Spinal cord (tissue), 10 donors: ENCODE measurements around the gene NOS3. TPM values are rescaled to one million over a fixed set of nuclear protein-coding genes. Genes with fewer than 3 reads are reported as not detected.

Experiments
- DNase-seq, 6 donors: peaks; one replicate each; pipeline versions ENCODE4 v3.0.0 to v3.0.0-alpha.2; 2013 to 2015; ENCODE audit warnings: low spot score in 6 of 6, low read depth in 4 of 6
- H3K27ac ChIP-seq: one replicate; pipeline ENCODE4 v1.5.1; 2013; ENCODE audit warnings: low read depth, low read length, control low read depth
- H3K27me3 ChIP-seq: one replicate; pipeline ENCODE4 v1.6.1; 2013; ENCODE audit warnings: low read length; ENCODE audit not compliant: control insufficient read depth, insufficient read depth
- H3K36me3 ChIP-seq: one replicate; pipeline ENCODE4 v1.6.1; 2013; ENCODE audit warnings: low read length; ENCODE audit not compliant: control insufficient read depth, insufficient read depth
- H3K4me1 ChIP-seq: one replicate; pipeline ENCODE4 v1.6.1; 2013; ENCODE audit warnings: low read length; ENCODE audit not compliant: control insufficient read depth, insufficient read depth
- H3K4me3 ChIP-seq: one replicate; pipeline ENCODE4 v1.5.1; 2013; ENCODE audit warnings: low read depth, low read length, control low read depth
- H3K9me3 ChIP-seq: one replicate; pipeline ENCODE4 v1.6.1; 2013; ENCODE audit warnings: low read length; ENCODE audit not compliant: control insufficient read depth, insufficient read depth
- WGBS: methylation state at CpG from one replicate; pipeline ENCODE4 v1.1.5; 2013; ENCODE audit warnings: missing lambda C conversion rate; ENCODE audit not compliant: insufficient coverage; 5-methylcytosine and 5-hydroxymethylcytosine counted together
- polyA plus RNA-seq, 2 donors: library from polyadenylated mRNA; unstranded; fragments of 120-200 nt; gene quantifications; one replicate each; pipeline ENCODE4 v1.2.1, GENCODE V29; 2013; ENCODE audit not compliant: insufficient read length in 2 of 2
- total RNA-seq, 2 donors: library from RNA; depleted of rRNA in 1 of 2; stranded (reverse); fragments of 120-200 nt in 1 of 2; fragments of >200 nt in 1 of 2; gene quantifications; one replicate each; pipeline versions ENCODE4 v1.2.3 to v1.2.4, GENCODE V29; 2013 to 2014
- donor health status: healthy.

The NOS3 gene
- total and polyA plus RNA-seq, 4 donors = 2.4 to 13.4 (median 9.3) TPM

- Histone ChIP-seq H3K27ac (peak overlapping the region; percentile 61), H3K27me3 (peaks cover 18% of the 10 kb centered on the region), H3K9me3 (no peaks in the 10 kb centered on the region), H3K4me1 (peaks cover 56% of the 10 kb centered on the region), H3K36me3 (peaks cover 9% of the 10 kb centered on the region), H3K4me3 (peak overlapping the region; percentile 40)
- peak in 5 of 6 donors; percentile 76 to 98 (median 90) for DNase-seq
- WGBS = 3% methylated on average over 52 of the region's 55 CpGs
Observed at GRCh38 chr7:151013733-151014497, 23.1 kb downstream of the NOS3 start.

- Histone ChIP-seq H3K4me3 (no peak overlapping the region), H3K27ac (no peak overlapping the region), H3K4me1 (peaks cover 57% of the 10 kb centered on the region), H3K36me3 (peaks cover 8% of the 10 kb centered on the region), H3K9me3 (no peaks in the 10 kb centered on the region), H3K27me3 (peaks cover 28% of the 10 kb centered on the region)
- WGBS = 78% methylated on average over 8 of the region's 8 CpGs
- no peak for DNase-seq
Observed at GRCh38 chr7:151014950-151015349, 24.1 kb downstream of the NOS3 start.

- no peak overlapping the region for H3K27ac ChIP-seq
- DNase-seq = no peak
- no peak overlapping the region for H3K4me3 ChIP-seq
- 100% methylated on average over 4 of the region's 5 CpGs for WGBS
- peaks cover 7% of the 10 kb centered on the region for H3K36me3 ChIP-seq
- H3K27me3 ChIP-seq = peaks cover 38% of the 10 kb centered on the region
- peaks cover 52% of the 10 kb centered on the region for H3K4me1 ChIP-seq
- H3K9me3 ChIP-seq = no peaks in the 10 kb centered on the region
Observed at GRCh38 chr7:151015967-151016366, 25.1 kb downstream of the NOS3 start.

GRCh38 chr7:151016505-151016904, 25.7 kb downstream of the NOS3 start:
- Histone ChIP-seq H3K9me3 (no peaks in the 10 kb centered on the region), H3K36me3 (peaks cover 7% of the 10 kb centered on the region), H3K4me3 (no peak overlapping the region), H3K4me1 (peaks cover 52% of the 10 kb centered on the region), H3K27ac (no peak overlapping the region), H3K27me3 (peaks cover 38% of the 10 kb centered on the region)
- WGBS = 89% methylated on average over 7 of the region's 8 CpGs
- no peak for DNase-seq

- DNase-seq = no peak
- Histone ChIP-seq H3K36me3 (peaks cover 7% of the 10 kb centered on the region), H3K9me3 (no peaks in the 10 kb centered on the region), H3K27me3 (peaks cover 38% of the 10 kb centered on the region), H3K4me3 (no peak overlapping the region), H3K27ac (no peak overlapping the region), H3K4me1 (peaks cover 52% of the 10 kb centered on the region)
- 81% methylated on average over 15 of the region's 15 CpGs for WGBS
Observed at GRCh38 chr7:151016942-151017341, 26.1 kb downstream of the NOS3 start.

- Histone ChIP-seq H3K27ac (no peak overlapping the region), H3K9me3 (no peaks in the 10 kb centered on the region), H3K27me3 (peaks cover 35% of the 10 kb centered on the region), H3K4me3 (peak overlapping the region; percentile 31), H3K36me3 (peaks cover 3% of the 10 kb centered on the region), H3K4me1 (peaks cover 48% of the 10 kb centered on the region)
- DNase-seq = no peak
- WGBS = 57% methylated on average over 13 of the region's 13 CpGs
Observed at GRCh38 chr7:151017370-151017952, 26.6 kb downstream of the NOS3 start.

GRCh38 chr7:151017953-151018420, 27.2 kb downstream of the NOS3 start:
- H3K27me3 ChIP-seq = peaks cover 33% of the 10 kb centered on the region
- peak overlapping the region; percentile 31 for H3K4me3 ChIP-seq
- H3K27ac ChIP-seq = no peak overlapping the region
- no peaks in the 10 kb centered on the region for H3K9me3 ChIP-seq
- DNase-seq = peak in 5 of 6 donors; percentile 45 to 90 (median 56)
- WGBS = 4% methylated on average over 30 of the region's 34 CpGs
- H3K36me3 ChIP-seq = peaks cover 3% of the 10 kb centered on the region
- peaks cover 43% of the 10 kb centered on the region for H3K4me1 ChIP-seq

GRCh38 chr7:151018421-151019129, 27.8 kb downstream of the NOS3 start:
- peaks cover 32% of the 10 kb centered on the region for H3K27me3 ChIP-seq
- under 1% methylated on average over 76 of the region's 82 CpGs for WGBS
- H3K27ac ChIP-seq = no peak overlapping the region

GRCh38 chr7:151019130-151019447, 28.3 kb downstream of the NOS3 start:
- Histone ChIP-seq H3K9me3 (no peaks in the 10 kb centered on the region), H3K4me1 (peaks cover 33% of the 10 kb centered on the region), H3K36me3 (peaks cover 3% of the 10 kb centered on the region), H3K27me3 (peaks cover 32% of the 10 kb centered on the region), H3K4me3 (no peak overlapping the region), H3K27ac (no peak overlapping the region)
- no peak for DNase-seq
- 11% methylated on average over 20 of the region's 20 CpGs for WGBS

More at GRCh38 chr7:151018421-151019129, 27.8 kb downstream of the NOS3 start:
- peaks cover 3% of the 10 kb centered on the region for H3K36me3 ChIP-seq
- peak overlapping the region; percentile 31 for H3K4me3 ChIP-seq
- DNase-seq = peak in 2 of 6 donors; percentile 81 to 83
- H3K9me3 ChIP-seq = no peaks in the 10 kb centered on the region
- peaks cover 38% of the 10 kb centered on the region for H3K4me1 ChIP-seq
